GM12892 (cell line): ENCODE results near the gene ZNF580.
A peak's percentile ranks its signal among the peaks of the same experiment; 100 is the strongest.

Experiments
- DNase-seq: peaks from one replicate; pipeline ENCODE4 v3.0.0; 2011; ENCODE audit not compliant: insufficient read length
- FAIRE-seq: peaks from 2 replicates; lab custom pipeline; 2011; peaks lifted over from hg19 to GRCh38; lab: Jason Lieb, UNC
- POLR2A ChIP-seq: IDR thresholded peaks from 2 replicates; pipeline ENCODE4 v1.6.1; 2011; ENCODE audit warnings: low read depth, low read length, control low read depth
- POLR2AphosphoS5 ChIP-seq: IDR thresholded peaks from 2 replicates; pipeline ENCODE4 v1.6.1; 2011; ENCODE audit warnings: low read depth, low read length, control low read depth
- TAF1 ChIP-seq: IDR thresholded peaks from 2 replicates; pipeline ENCODE4 v1.6.1; 2011; ENCODE audit warnings: low read depth, mild to moderate bottlenecking, control low read depth, low read length, borderline replicate concordance

The ZNF580 gene

DNA sequence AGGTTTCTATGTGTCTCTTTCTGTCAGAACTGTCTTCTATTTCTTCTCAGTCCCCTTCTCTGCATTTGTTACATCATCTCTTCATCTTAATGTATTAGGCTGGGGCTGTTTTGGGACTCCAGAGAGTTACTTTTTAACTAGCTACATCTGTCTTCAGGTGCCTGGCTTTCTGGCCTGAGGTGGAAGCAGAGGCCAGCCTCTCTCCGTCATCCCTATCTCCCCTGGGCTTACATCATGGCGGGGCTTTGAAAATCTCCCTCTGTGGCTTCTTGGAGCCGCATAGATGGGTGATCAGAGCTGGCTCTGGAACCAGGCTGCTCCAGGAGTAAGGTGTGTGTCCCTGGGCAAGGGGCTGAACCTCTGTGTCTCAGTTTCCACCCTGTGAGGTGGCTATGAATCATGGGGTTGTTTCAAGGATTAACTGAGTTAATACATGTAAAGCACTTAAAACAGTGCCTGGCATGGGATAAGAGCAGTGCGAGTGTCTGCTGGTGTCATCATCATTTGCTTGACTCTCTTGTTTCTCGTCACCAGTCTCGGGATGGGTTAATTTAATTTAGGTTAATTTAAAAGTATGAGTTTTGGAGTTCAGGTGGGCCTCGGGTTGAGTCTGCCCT, 36.2 kb downstream of the ZNF580 start:
- DNase-seq (no peak), FAIRE-seq (peak; percentile 21)
- TF ChIP-seq POLR2AphosphoS5, result no peak
- TF ChIP-seq POLR2A, result no peak
- no peak for TF ChIP-seq TAF1

DNA sequence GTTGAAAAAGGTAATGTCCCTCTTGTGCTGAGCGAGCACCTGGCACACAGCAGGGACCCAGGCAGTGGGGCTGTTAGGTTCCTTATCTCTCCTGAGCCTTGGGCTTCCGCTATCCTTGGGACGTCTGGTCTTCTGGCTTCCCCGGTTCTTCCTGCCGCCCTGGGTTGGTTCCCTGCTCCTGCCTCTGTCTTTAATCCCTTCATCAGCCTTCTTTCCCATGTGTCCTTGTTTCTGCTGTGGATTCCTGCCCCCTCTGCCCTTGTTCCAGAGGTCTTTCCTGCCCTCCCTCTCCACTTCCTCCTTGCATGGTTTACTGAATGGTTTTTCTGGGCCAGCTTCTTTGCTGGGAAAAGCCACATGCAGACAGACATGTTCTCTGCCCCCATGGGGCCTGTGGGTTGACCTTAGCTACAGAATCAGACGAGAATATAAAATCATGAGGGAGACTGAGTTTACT, 36.8 kb downstream of the ZNF580 start:
- DNase-seq, result no peak
- TF ChIP-seq TAF1 (no peak), POLR2AphosphoS5 (no peak), POLR2A (no peak)
- no peak for FAIRE-seq

DNA sequence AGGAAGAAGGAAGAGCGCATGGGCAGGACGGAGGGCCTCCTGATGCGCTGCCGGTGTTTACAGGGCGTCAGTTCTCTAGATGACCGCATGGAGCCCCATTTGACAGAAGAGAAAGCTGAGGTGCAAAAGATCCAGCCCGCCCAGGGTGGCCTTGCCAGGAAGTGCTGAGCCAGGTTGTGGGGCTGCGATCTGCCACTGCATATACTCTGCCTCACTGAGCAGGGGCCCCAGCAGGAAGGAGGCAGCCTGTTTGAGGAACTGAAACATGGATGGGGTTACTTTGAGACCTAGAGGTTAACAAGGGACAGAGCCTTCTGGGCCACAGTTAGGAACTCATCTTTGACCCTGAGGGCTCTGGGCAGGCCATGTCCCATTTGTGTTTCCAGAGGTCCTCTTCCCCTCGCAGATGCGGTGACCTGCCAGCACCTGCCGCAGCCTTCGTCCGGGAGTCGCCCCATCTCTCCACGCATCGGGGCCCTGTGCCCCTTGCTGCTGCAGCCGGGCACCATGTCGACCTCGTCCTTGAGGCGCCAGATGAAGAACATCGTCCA, 37.4 kb downstream of the ZNF580 start:
- TF ChIP-seq POLR2AphosphoS5 (peak; percentile 74), POLR2A (peak; percentile 67; the same call in 1 of the 2 replicates), TAF1 (0 out of 2 replicates have a peak, but pooled peaks have one; percentile 26)
- DNase-seq, result peak; percentile 70
- FAIRE-seq, result peak; percentile 92

DNA sequence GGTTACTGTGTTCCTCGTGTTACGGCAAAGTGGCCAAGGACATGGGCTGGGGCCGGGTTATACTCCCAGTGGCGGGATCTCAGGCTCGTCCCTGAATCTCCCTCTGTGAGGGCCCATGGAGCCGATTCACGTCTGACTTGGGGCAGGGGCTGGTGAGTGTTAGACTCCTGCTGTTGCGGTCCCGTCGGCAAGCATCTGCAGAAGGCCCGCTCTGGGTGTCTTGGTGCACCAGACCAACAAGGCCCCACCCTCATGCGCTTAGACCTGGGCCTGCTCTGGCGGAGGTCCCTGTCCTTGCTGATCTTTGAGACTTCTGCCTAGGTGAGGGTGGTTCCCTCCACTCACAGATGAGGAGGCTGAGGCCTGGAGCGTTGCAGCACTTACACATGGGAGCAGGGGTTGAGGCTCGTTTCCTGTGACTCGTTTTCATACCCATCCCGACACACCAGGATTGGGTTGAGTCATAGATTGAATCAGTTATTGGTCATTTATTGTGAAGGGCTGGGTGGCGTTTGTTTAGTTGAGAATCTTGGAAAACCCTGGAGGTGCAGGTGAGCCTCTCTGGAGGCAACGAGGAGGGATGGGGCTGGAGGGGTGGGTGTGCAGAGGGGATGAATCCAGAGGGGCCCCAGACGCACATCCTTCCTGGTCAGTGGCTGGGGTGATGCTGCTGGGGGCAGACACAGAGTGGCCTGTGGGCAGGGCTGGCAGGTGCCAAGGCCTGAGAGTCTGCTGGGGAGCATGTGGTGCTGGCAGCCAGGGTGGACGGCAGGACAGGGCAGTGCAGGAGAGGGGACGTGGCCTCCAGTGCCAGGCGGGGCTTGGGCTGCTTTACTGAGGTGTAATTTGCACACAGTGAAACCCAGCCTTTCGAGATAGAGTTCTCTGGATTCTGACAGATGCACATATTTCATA, 38.8 kb downstream of the ZNF580 start:
- no peak for DNase-seq
- no peak for FAIRE-seq

DNA sequence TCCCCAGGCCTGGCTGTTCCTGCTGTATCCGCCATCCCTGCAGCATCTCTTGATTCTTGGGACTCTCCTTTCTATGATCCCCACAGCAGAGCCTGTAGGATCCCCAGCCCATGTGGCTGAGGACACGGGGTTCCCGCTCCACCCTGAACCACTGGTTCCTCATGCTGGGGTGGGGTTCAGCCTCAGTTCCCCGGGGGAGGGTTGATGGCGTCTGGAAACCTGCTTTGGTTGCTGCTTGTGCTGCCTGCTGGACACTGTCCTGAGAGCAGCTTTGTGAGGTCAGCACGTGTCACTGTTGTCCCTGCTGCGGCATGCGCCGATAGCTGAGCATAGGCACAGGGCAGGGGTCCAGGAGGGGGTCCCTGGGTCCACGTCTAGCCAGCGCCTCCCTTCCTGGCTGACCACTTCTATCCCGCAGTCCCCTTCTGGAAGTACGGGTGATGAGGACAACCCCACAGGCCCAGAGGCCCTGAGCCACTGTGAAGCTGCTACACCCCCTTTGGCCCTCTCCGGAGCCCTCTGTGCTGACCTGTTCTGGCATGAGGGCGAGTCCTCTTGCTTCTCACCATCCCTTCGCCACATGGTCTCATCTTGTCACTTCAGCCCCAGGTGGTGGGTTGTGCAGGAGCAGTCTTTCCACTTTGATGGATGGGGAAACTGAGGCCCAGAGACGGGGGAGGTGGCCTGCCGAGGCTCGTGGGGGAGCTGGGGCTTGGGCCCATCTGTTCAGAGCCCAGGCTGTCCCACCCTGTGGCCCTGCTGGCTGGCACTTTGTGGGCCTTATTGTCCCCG, 39.7 kb downstream of the ZNF580 start:
- TF ChIP-seq POLR2A (no peak), TAF1 (no peak), POLR2AphosphoS5 (no peak)
- no peak for DNase-seq
- no peak for FAIRE-seq

More for the DNA sequence above, 38.8 kb downstream of the ZNF580 start:
- TF ChIP-seq POLR2A, result no peak
- no peak for TF ChIP-seq POLR2AphosphoS5
- no peak for TF ChIP-seq TAF1

DNA sequence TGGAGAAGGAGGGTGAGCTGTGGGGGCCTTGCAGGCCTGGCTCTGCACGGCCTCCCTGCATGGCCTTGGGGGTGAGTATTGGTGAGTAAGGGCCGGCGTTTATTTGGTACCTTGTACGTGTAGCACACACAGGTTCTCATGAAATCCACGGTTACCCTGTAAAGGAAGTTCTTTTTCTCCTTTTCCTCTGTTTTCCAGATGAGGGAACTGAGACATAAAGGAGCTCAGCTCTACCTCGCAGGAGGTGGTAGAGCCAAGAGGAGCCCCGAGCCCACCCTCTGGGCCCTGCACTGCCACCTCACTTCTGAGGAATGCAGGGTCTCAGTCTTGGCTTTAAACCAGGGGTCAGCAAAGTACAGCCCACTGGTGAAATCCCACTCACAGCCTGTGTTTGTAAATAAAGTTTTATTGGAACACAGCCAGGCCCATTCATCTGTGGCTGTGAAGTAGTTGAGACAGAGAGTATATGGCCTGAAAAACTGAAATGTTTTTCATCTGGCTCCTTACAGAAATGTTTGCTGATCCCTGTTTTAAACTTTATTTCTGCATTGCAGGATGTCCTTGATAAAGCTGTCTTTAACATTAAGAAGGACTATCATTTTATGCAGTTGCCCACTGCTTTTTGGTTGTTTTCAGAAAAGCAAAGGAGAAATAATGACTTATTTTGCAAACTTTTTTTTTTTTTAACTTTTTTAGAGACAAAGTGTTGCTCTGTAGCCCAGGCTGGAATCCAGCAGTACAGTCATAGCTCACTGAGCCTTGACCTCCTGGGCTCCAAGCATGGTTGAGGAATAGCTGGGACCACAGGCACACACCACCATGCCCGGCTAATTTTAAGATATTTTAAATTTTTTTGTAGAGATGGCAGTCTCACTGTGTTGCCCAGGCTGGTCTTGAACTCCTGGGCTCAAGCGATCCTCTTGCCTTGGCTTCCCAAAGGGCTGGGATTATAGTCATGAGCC, 40.6 kb downstream of the ZNF580 start:
- DNase-seq, result no peak
- FAIRE-seq, result no peak
- TF ChIP-seq POLR2A (no peak), POLR2AphosphoS5 (no peak), TAF1 (no peak)

DNA sequence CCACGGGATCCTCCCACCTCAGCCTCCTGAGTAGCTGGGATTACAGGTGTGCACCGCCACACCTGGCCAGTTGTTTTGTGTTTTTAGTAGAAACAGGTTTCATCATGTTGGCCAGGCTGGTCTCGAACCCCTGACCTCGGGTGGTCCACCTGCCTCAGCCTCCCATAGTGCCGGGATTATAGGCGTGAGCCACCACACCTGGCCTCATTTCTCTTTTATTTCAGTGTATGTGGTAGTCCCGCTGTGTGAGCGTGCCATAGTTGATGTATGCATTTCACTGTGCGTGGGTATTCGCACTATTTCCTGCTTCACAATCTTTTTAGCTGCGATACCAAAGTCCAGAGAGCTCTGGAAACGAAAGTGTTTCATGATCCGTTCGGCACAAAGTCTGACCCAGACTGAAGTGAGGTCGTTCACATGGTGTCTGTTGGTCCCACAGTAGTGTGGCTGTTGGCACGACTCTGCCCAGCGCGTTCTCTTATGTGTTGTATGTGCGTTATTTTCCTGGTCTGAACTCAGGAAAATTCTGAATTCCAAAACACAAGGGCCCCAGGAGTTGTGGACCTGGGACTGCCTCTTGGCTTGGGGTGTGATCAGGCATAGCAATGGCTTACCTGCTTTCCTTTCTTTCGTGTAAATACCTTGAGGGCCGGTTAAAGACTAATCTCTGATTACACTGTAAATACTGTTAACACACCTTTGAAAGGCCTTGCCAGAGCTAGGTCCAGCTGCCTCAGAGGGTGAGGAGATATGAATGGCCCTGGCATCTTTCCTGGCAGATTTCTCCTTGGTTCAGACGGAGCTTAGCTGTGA, 42.9 kb downstream of the ZNF580 start:
- TF ChIP-seq POLR2A (no peak), TAF1 (no peak), POLR2AphosphoS5 (0 out of 2 replicates have a peak, but pooled peaks have one; percentile 15)
- DNase-seq (no peak), FAIRE-seq (no peak)

DNA sequence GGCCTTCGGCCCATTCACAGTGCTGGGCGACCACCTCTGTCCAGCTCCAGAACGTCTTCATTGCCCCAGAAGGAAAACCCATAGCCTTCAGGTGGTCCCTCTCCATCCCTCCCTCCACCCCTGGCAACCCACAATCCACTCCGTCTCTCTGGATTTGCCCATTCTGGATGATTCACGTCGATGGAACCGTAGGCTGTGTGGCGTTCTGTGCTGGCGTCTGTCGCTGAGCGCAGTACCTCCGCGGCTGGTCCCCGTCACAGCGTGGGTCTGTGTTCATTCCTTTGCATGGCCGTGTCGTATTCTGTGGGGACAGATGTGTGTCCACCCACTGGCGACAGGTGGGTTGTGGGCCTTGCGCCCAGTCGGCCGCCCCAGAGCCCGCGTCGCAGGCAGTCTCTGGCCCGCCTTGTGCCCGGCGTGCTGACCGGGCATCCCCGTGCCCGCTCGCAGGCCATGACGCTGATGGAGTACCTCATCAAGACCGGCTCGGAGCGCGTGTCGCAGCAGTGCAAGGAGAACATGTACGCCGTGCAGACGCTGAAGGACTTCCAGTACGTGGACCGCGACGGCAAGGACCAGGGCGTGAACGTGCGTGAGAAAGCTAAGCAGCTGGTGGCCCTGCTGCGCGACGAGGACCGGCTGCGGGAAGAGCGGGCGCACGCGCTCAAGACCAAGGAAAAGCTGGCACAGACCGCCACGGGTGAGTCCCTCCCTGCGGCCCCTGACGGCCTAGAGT, 44.3 kb downstream of the ZNF580 start:
- TF ChIP-seq TAF1 (no peak), POLR2AphosphoS5 (0 out of 2 replicates have a peak, but pooled peaks have one; percentile 15)
- DNase-seq (no peak), FAIRE-seq (no peak)

DNA sequence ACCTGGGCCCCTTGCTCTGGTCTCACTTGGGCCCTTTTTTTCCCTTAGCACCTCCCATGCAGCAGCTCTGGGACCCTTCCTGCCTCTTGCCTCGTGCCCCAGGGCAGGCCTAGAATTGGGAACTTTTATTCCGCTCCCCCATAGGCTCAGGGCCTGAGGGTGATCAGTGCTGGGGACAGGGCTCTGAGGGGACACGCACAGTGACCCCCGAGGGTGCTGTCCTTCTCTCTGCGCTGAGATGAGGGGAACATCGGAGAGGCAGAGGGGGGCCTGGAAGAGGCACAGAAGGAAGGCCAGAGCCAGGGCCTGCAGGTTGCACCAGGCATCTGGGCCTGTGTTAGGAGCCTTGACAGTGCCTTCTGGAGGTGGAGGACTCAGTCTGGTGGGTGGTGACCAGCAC, 45.0 kb downstream of the ZNF580 start:
- no peak for DNase-seq
- no peak for FAIRE-seq
- TF ChIP-seq POLR2AphosphoS5 (no peak), TAF1 (no peak), POLR2A (no peak)
